ENCODE data around the gene TMSB4X. TPM values are rescaled to one million over a fixed set of nuclear protein-coding genes. Genes with fewer than 3 reads are reported as not detected.

The TMSB4X gene
- total and polyA plus RNA-seq, 4 donors, result 2,440 to 3,659 (median 2,708) TPM

- H3K36me3 ChIP-seq (ENCODE audit: control insufficient read depth, insufficient read depth, low read length), result no peaks in the 10 kb centered on the region
- H3K9me3 ChIP-seq (ENCODE audit: control insufficient read depth, insufficient read depth, low read length), result no peaks in the 10 kb centered on the region
- DNase-seq (ENCODE audit: low read depth in 4 of 6, low spot score in 6 of 6), result peak in 2 of 6 donors; percentile 27
- no peak overlapping the region for H3K4me3 ChIP-seq (ENCODE audit: low read depth, low read length)
- H3K27ac ChIP-seq (ENCODE audit: low read depth, low read length), result peak overlapping the region; percentile 62
- peaks cover 3% of the 10 kb centered on the region for H3K4me1 ChIP-seq (ENCODE audit: control insufficient read depth, insufficient read depth, low read length)
- 48% methylated on average over 4 of the region's 8 CpGs for WGBS (ENCODE audit: insufficient coverage)
- H3K27me3 ChIP-seq (ENCODE audit: control insufficient read depth, insufficient read depth, low read length), result peaks cover 5% of the 10 kb centered on the region
These were observed 25.4 kb downstream of the TMSB4X start for GRCh38 chrX:13000301-13000811.

- DNase-seq (ENCODE audit: low read depth in 4 of 6, low spot score in 6 of 6), result no peak
- 75% methylated on average over 2 of the region's 5 CpGs for WGBS (ENCODE audit: insufficient coverage)
- Histone ChIP-seq H3K4me1 (ENCODE audit: control insufficient read depth, insufficient read depth, low read length) (peaks cover 3% of the 10 kb centered on the region), H3K27me3 (ENCODE audit: control insufficient read depth, insufficient read depth, low read length) (peaks cover 5% of the 10 kb centered on the region), H3K9me3 (ENCODE audit: control insufficient read depth, insufficient read depth, low read length) (no peaks in the 10 kb centered on the region), H3K4me3 (ENCODE audit: low read depth, low read length) (no peak overlapping the region), H3K36me3 (ENCODE audit: control insufficient read depth, insufficient read depth, low read length) (no peaks in the 10 kb centered on the region), H3K27ac (ENCODE audit: low read depth, low read length) (no peak overlapping the region)
These were observed 26.2 kb downstream of the TMSB4X start for GRCh38 chrX:13001097-13001496.

- peaks cover 3% of the 10 kb centered on the region for H3K4me1 ChIP-seq (ENCODE audit: control insufficient read depth, insufficient read depth, low read length)
- no peaks in the 10 kb centered on the region for H3K9me3 ChIP-seq (ENCODE audit: control insufficient read depth, insufficient read depth, low read length)
- DNase-seq (ENCODE audit: low read depth in 4 of 6, low spot score in 6 of 6), result no peak
- peaks cover 5% of the 10 kb centered on the region for H3K27me3 ChIP-seq (ENCODE audit: control insufficient read depth, insufficient read depth, low read length)
- H3K4me3 ChIP-seq (ENCODE audit: low read depth, low read length), result no peak overlapping the region
- no peaks in the 10 kb centered on the region for H3K36me3 ChIP-seq (ENCODE audit: control insufficient read depth, insufficient read depth, low read length)
- no CpG with 5 or more reads among the region's 4 CpGs for WGBS (ENCODE audit: insufficient coverage)
- no peak overlapping the region for H3K27ac ChIP-seq (ENCODE audit: low read depth, low read length)
These were observed 27.2 kb downstream of the TMSB4X start for GRCh38 chrX:13001961-13002671.

- H3K27me3 ChIP-seq (ENCODE audit: control insufficient read depth, insufficient read depth, low read length), result peaks cover 6% of the 10 kb centered on the region
- no peaks in the 10 kb centered on the region for H3K4me1 ChIP-seq (ENCODE audit: control insufficient read depth, insufficient read depth, low read length)
- no peaks in the 10 kb centered on the region for H3K9me3 ChIP-seq (ENCODE audit: control insufficient read depth, insufficient read depth, low read length)
- no peak overlapping the region for H3K4me3 ChIP-seq (ENCODE audit: low read depth, low read length)
- H3K36me3 ChIP-seq (ENCODE audit: control insufficient read depth, insufficient read depth, low read length), result no peaks in the 10 kb centered on the region
- DNase-seq (ENCODE audit: low read depth in 4 of 6, low spot score in 6 of 6), result peak in 2 of 6 donors; percentile 40 to 43
- 53% methylated on average over 3 of the region's 9 CpGs for WGBS (ENCODE audit: insufficient coverage)
- no peak overlapping the region for H3K27ac ChIP-seq (ENCODE audit: low read depth, low read length)
These were observed 31.0 kb downstream of the TMSB4X start for GRCh38 chrX:13005661-13006473.

GRCh38 chrX:13007519-13008188 is 32.7 kb downstream of the TMSB4X start:
- Histone ChIP-seq H3K9me3 (ENCODE audit: control insufficient read depth, insufficient read depth, low read length) (no peaks in the 10 kb centered on the region), H3K4me3 (ENCODE audit: low read depth, low read length) (no peak overlapping the region), H3K36me3 (ENCODE audit: control insufficient read depth, insufficient read depth, low read length) (no peaks in the 10 kb centered on the region), H3K27ac (ENCODE audit: low read depth, low read length) (no peak overlapping the region), H3K4me1 (ENCODE audit: control insufficient read depth, insufficient read depth, low read length) (no peaks in the 10 kb centered on the region), H3K27me3 (ENCODE audit: control insufficient read depth, insufficient read depth, low read length) (peaks cover 10% of the 10 kb centered on the region)
- DNase-seq (ENCODE audit: low read depth in 4 of 6, low spot score in 6 of 6), result peak in 1 of 6 donors; percentile 42
- WGBS (ENCODE audit: insufficient coverage), result no CpG with 5 or more reads among the region's 2 CpGs

GRCh38 chrX:13008189-13008533 is 33.3 kb downstream of the TMSB4X start:
- Histone ChIP-seq H3K36me3 (ENCODE audit: control insufficient read depth, insufficient read depth, low read length) (no peaks in the 10 kb centered on the region), H3K27ac (ENCODE audit: low read depth, low read length) (no peak overlapping the region), H3K9me3 (ENCODE audit: control insufficient read depth, insufficient read depth, low read length) (no peaks in the 10 kb centered on the region), H3K27me3 (ENCODE audit: control insufficient read depth, insufficient read depth, low read length) (peaks cover 10% of the 10 kb centered on the region), H3K4me3 (ENCODE audit: low read depth, low read length) (no peak overlapping the region), H3K4me1 (ENCODE audit: control insufficient read depth, insufficient read depth, low read length) (no peaks in the 10 kb centered on the region)
- DNase-seq (ENCODE audit: low read depth in 4 of 6, low spot score in 6 of 6), result no peak
- WGBS (ENCODE audit: insufficient coverage), result 76% methylated on average over 2 of the region's 2 CpGs

- peaks cover 10% of the 10 kb centered on the region for H3K27me3 ChIP-seq (ENCODE audit: control insufficient read depth, insufficient read depth, low read length)
- no peaks in the 10 kb centered on the region for H3K9me3 ChIP-seq (ENCODE audit: control insufficient read depth, insufficient read depth, low read length)
- no peak overlapping the region for H3K27ac ChIP-seq (ENCODE audit: low read depth, low read length)
- H3K36me3 ChIP-seq (ENCODE audit: control insufficient read depth, insufficient read depth, low read length), result no peaks in the 10 kb centered on the region
- no peak for DNase-seq (ENCODE audit: low read depth in 4 of 6, low spot score in 6 of 6)
- H3K4me3 ChIP-seq (ENCODE audit: low read depth, low read length), result no peak overlapping the region
- H3K4me1 ChIP-seq (ENCODE audit: control insufficient read depth, insufficient read depth, low read length), result no peaks in the 10 kb centered on the region
- no CpG with 5 or more reads among the region's 3 CpGs for WGBS (ENCODE audit: insufficient coverage)
These were observed 33.9 kb downstream of the TMSB4X start for GRCh38 chrX:13008851-13009250.

GRCh38 chrX:13009273-13009672 is 34.4 kb downstream of the TMSB4X start:
- no peaks in the 10 kb centered on the region for H3K4me1 ChIP-seq (ENCODE audit: control insufficient read depth, insufficient read depth, low read length)
- no peak for DNase-seq (ENCODE audit: low read depth in 4 of 6, low spot score in 6 of 6)

GRCh38 chrX:13009844-13010243 is 34.9 kb downstream of the TMSB4X start:
- H3K4me3 ChIP-seq (ENCODE audit: low read depth, low read length), result no peak overlapping the region
- H3K27ac ChIP-seq (ENCODE audit: low read depth, low read length), result no peak overlapping the region
- no peaks in the 10 kb centered on the region for H3K9me3 ChIP-seq (ENCODE audit: control insufficient read depth, insufficient read depth, low read length)
- H3K36me3 ChIP-seq (ENCODE audit: control insufficient read depth, insufficient read depth, low read length), result no peaks in the 10 kb centered on the region
- H3K4me1 ChIP-seq (ENCODE audit: control insufficient read depth, insufficient read depth, low read length), result no peaks in the 10 kb centered on the region
- 91% methylated on average over 5 of the region's 8 CpGs for WGBS (ENCODE audit: insufficient coverage)
- no peak for DNase-seq (ENCODE audit: low read depth in 4 of 6, low spot score in 6 of 6)
- peaks cover 10% of the 10 kb centered on the region for H3K27me3 ChIP-seq (ENCODE audit: control insufficient read depth, insufficient read depth, low read length)

More at GRCh38 chrX:13009273-13009672, 34.4 kb downstream of the TMSB4X start:
- no peaks in the 10 kb centered on the region for H3K36me3 ChIP-seq (ENCODE audit: control insufficient read depth, insufficient read depth, low read length)
- H3K4me3 ChIP-seq (ENCODE audit: low read depth, low read length), result no peak overlapping the region
- WGBS (ENCODE audit: insufficient coverage), result 57% methylated on average over 2 of the region's 3 CpGs
- H3K27ac ChIP-seq (ENCODE audit: low read depth, low read length), result no peak overlapping the region
- no peaks in the 10 kb centered on the region for H3K9me3 ChIP-seq (ENCODE audit: control insufficient read depth, insufficient read depth, low read length)
- peaks cover 10% of the 10 kb centered on the region for H3K27me3 ChIP-seq (ENCODE audit: control insufficient read depth, insufficient read depth, low read length)
